Mesendoderm (in vitro differentiated cells): ENCODE results near the gene EVC2.

Experiments used
- DNase-seq: peaks from one replicate; pipeline ENCODE4 v3.0.0; 2013
- H2AK5ac ChIP-seq: 2 replicates; pipeline ENCODE4 v1.6.1; 2013; ENCODE audit warnings: low read length, inconsistent platforms
- H2BK120ac ChIP-seq: 2 replicates; pipeline ENCODE4 v1.6.1; 2013; ENCODE audit warnings: low read depth, mild to moderate bottlenecking, low read length, moderate library complexity, mixed read lengths
- H2BK15ac ChIP-seq: replicated peaks from 2 replicates; pipeline ENCODE4 v1.6.1; 2013; ENCODE audit warnings: low read depth, mild to moderate bottlenecking, moderate library complexity
- H2BK5ac ChIP-seq: 2 replicates; pipeline ENCODE4 v1.6.1; 2013; ENCODE audit warnings: low read length, inconsistent platforms
- H3K18ac ChIP-seq: 2 replicates; pipeline ENCODE4 v1.6.1; 2013; ENCODE audit warnings: mild to moderate bottlenecking, low read length, mixed read lengths
- H3K23ac ChIP-seq: one replicate; pipeline ENCODE4 v1.6.1; 2013; ENCODE audit warnings: low read length
- H3K27ac ChIP-seq: 2 replicates; pipeline ENCODE4 v1.5.1; 2013; ENCODE audit warnings: low read depth, mild to moderate bottlenecking, inconsistent platforms, low read length, moderate library complexity
- H3K27me3 ChIP-seq: 2 replicates; pipeline ENCODE4 v1.6.1; 2013; ENCODE audit warnings: low read length, control low read depth, mild to moderate bottlenecking, inconsistent platforms; ENCODE audit not compliant: insufficient read depth, poor library complexity
- H3K36me3 ChIP-seq: 2 replicates; pipeline ENCODE4 v1.6.1; 2013; ENCODE audit warnings: low read length, inconsistent platforms; ENCODE audit not compliant: control insufficient read depth, insufficient read depth
- H3K4ac ChIP-seq: one replicate; pipeline ENCODE4 v1.6.1; 2013; ENCODE audit warnings: low read depth, mild to moderate bottlenecking, low read length, moderate library complexity
- H3K4me1 ChIP-seq: 2 replicates; pipeline ENCODE4 v1.6.1; 2013; ENCODE audit warnings: low read depth, low read length, inconsistent platforms; ENCODE audit not compliant: control insufficient read depth
- H3K4me2 ChIP-seq: 2 replicates; pipeline ENCODE4 v1.6.1; 2013; ENCODE audit warnings: low read length
- H3K4me3 ChIP-seq: 2 replicates; pipeline ENCODE4 v1.5.1; 2013; ENCODE audit warnings: mild to moderate bottlenecking, low read length
- H3K56ac ChIP-seq: one replicate; pipeline ENCODE4 v1.6.1; 2013; ENCODE audit warnings: low read length
- H3K79me1 ChIP-seq: 2 replicates; pipeline ENCODE4 v1.6.1; 2013; ENCODE audit warnings: low read length, inconsistent platforms
- H3K79me2 ChIP-seq: 2 replicates; pipeline ENCODE4 v1.6.1; 2013; ENCODE audit warnings: mild to moderate bottlenecking, low read length; ENCODE audit not compliant: control insufficient read depth, insufficient read depth
- H3K9ac ChIP-seq: 2 replicates; pipeline ENCODE4 v1.6.1; 2013; ENCODE audit warnings: low read length, inconsistent platforms
- H4K5ac ChIP-seq: one replicate; pipeline ENCODE4 v1.6.1; 2013; ENCODE audit warnings: low read length
- H4K8ac ChIP-seq: one replicate; pipeline ENCODE4 v1.6.1; 2013; ENCODE audit warnings: low read depth, mild to moderate bottlenecking, control low read depth, low read length, moderate library complexity
- WGBS: extraction: QIAGEN DNeasy Blood & Tissue Kit; methylation state at CpG from one replicate; pipeline ENCODE4 v1.1.7; 2013; ENCODE audit warnings: low lambda C conversion rate, missing lambda C conversion rate; ENCODE audit not compliant: insufficient coverage; ENCODE audit errors: extremely low coverage; 5-methylcytosine and 5-hydroxymethylcytosine counted together

The EVC2 gene

DNA sequence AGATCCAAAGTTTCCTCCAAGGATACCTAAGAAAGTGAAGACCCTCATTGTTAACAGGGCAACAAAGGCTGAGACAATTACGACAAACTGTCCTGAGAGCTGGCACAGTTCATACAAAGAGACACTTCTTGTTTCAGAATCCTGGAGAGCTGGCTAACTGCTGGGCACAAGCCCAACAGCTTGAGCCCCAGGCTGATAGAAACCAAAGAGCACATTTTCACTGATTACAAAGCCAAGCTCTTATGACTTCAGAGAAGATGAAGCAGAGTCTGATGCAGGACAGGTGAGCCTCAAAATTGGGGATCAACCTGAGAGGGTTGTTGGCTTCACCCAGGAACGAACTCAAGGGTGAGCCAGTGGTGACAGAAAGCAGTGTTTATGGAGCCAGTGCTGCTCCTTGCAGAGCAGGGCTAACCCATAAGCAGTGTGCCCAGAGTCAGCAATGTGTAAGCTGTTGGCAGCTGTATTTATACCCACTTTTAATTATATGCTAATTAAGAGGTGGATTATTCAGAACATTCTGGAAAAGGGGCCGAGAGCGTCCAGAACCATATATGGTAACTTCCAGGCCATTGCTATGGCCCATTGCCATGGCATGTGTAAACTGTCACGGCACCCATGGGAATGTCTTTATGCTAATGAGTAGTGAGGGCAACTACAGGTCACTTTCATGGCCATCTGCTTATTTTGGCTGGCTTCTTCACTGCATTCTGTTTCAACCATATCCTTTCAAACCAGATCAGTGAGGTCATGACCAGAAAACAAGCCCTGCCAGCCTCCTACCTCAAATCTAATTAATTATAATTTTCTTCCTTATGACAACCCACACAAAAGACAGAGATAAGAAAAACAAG, 183.7 kb downstream of the EVC2 start:
- DNase-seq = no peak
- WGBS = no CpG with 5 or more reads among the region's 5 CpGs
- Histone ChIP-seq H3K23ac (no peak overlapping the region), H2AK5ac (no peak overlapping the region), H3K4me1 (no peaks in the 10 kb centered on the region), H3K4ac (no peak overlapping the region), H4K5ac (no peak overlapping the region), H3K4me2 (no peak overlapping the region), H3K79me1 (no peaks in the 10 kb centered on the region), H3K79me2 (no peaks in the 10 kb centered on the region), H2BK120ac (no peak overlapping the region), H2BK5ac (no peak overlapping the region), H3K27me3 (no peaks in the 10 kb centered on the region), H3K27ac (no peak overlapping the region), H2BK15ac (no peak overlapping the region), H3K4me3 (no peak overlapping the region), H3K56ac (no peak overlapping the region), H4K8ac (no peak overlapping the region), H3K18ac (no peak overlapping the region), H3K36me3 (peaks cover 2% of the 10 kb centered on the region), H3K9ac (no peak overlapping the region)

DNA sequence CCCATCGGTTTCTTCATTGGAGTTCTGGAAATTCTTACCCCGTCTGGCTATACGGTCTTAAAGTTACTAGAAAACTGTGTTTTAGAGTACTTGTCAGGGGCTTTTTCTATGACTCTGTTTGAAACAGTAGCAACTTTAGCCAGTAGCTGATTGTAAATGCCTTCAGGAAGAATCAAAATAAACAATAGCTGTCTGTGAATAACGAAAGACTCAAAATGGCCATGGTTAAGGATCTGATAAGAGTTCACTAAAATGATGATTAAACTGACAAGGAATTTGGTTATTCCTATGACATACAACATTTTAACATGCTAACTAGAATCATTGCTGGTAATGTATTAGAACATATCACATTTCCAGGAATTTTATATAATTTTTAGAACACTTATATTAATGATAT, 191.0 kb downstream of the EVC2 start:
- H3K27me3 ChIP-seq = no peaks in the 10 kb centered on the region
- H3K4me1 ChIP-seq = no peaks in the 10 kb centered on the region
- H3K79me1 ChIP-seq = no peaks in the 10 kb centered on the region
- no peak overlapping the region for H3K18ac ChIP-seq
- no peaks in the 10 kb centered on the region for H3K36me3 ChIP-seq
- H3K56ac ChIP-seq = no peak overlapping the region
- no peak for DNase-seq
- H3K4me3 ChIP-seq = no peak overlapping the region
- no peak overlapping the region for H2BK15ac ChIP-seq
- no peak overlapping the region for H2BK120ac ChIP-seq
- no peak overlapping the region for H3K23ac ChIP-seq
- H3K4me2 ChIP-seq = no peak overlapping the region
- WGBS = no CpG with 5 or more reads among the region's 4 CpGs
- H3K4ac ChIP-seq = no peak overlapping the region
- H3K9ac ChIP-seq = no peak overlapping the region
- no peak overlapping the region for H2AK5ac ChIP-seq
- H4K8ac ChIP-seq = no peak overlapping the region
- H3K27ac ChIP-seq = no peak overlapping the region
- no peak overlapping the region for H4K5ac ChIP-seq
- H2BK5ac ChIP-seq = no peak overlapping the region
- H3K79me2 ChIP-seq = no peaks in the 10 kb centered on the region

DNA sequence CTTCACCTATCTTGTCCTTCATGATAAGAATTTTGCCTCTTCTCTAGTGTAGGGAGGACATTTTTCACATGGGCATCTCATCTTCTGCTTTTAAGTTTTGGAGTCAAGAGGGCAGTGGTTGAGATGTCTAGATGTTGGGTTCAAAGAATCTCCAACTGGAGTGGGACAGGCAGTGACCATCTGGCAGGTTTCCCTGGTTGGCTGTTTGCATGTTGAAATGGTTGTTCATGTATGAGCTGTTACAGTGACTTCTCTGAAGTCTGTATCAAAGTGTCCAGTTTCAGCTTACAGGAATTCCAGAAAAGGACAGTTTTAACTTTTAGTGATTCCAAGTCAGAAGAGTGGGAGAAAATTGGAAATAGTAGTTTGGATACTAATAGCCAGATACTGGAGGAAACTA, 192.7 kb downstream of the EVC2 start:
- no peak overlapping the region for H4K8ac ChIP-seq
- H3K23ac ChIP-seq = no peak overlapping the region
- H3K4ac ChIP-seq = no peak overlapping the region
- no peak overlapping the region for H3K4me2 ChIP-seq
- no peak overlapping the region for H2BK5ac ChIP-seq
- H2BK15ac ChIP-seq = no peak overlapping the region
- H3K9ac ChIP-seq = no peak overlapping the region
- no peaks in the 10 kb centered on the region for H3K79me1 ChIP-seq
- no peak overlapping the region for H3K4me3 ChIP-seq
- no peaks in the 10 kb centered on the region for H3K36me3 ChIP-seq
- no peaks in the 10 kb centered on the region for H3K4me1 ChIP-seq
- no peak overlapping the region for H3K56ac ChIP-seq
- H4K5ac ChIP-seq = no peak overlapping the region
- no peak for DNase-seq
- no peak overlapping the region for H3K27ac ChIP-seq
- no peaks in the 10 kb centered on the region for H3K79me2 ChIP-seq
- H3K27me3 ChIP-seq = no peaks in the 10 kb centered on the region
- no peak overlapping the region for H2AK5ac ChIP-seq
- no peak overlapping the region for H3K18ac ChIP-seq
- H2BK120ac ChIP-seq = no peak overlapping the region
